Measurements from ENCODE around the gene BST2.

- no peak for TF ChIP-seq MXD1 (CRISPR knock-in tag; IDR thresholded peaks at IDR 0.05; ENCODE audit: borderline replicate concordance, poor library complexity, severe bottlenecking)
- no peak for TF ChIP-seq ARNT (IDR thresholded peaks at IDR 0.05)
- TF ChIP-seq MNT (conservative IDR thresholded peaks at IDR 0.05), result no peak
- no peak for TF ChIP-seq ETV6 (IDR thresholded peaks at IDR 0.05; ENCODE audit: borderline replicate concordance in 1 of 2, low read depth in 2 of 2, low read length in 1 of 2)
- no peak for TF ChIP-seq ETV6 (CRISPR knock-in tag; IDR thresholded peaks at IDR 0.05; ENCODE audit: borderline replicate concordance)
- TF ChIP-seq TGIF2 (CRISPR knock-in tag; IDR thresholded peaks at IDR 0.05), result no peak
- no peak for TF ChIP-seq ZNF224 (CRISPR knock-in tag; IDR thresholded peaks at IDR 0.05)
Observed at GRCh38 chr19:17389288-17389687, 16.1 kb downstream of the BST2 start.
